ENCODE data around the gene PDE4B. TPM values are rescaled to one million over a fixed set of nuclear protein-coding genes. Genes with fewer than 3 reads are reported as not detected.

Gene PDE4B
- total and polyA plus RNA-seq, 9 of the 15 experiments (the other 6 are each of a cell fraction or from before 2014, with no cell fraction given) = 0.09 TPM; not detected in 8

DNA sequence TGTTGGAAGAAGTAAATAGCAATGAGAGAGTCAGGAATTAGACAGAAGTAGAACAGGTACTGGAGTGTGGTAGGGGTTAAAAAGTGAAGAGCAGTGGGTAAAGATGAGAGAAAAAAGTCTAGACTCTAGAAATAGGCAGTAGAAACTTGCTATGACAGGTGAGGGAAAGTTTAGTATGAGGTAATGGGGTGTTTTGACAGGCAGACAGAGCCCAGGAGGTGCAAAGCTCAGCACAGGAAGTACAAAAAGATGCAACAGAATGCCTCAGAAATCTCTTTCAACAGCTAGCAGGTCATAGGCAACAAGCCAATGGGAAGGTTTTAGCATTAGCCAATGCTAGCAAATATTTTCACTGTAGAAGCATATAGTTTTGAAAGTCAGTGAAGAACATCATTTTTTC lies 422.2 kb downstream of the PDE4B start (continued):
- TF ChIP-seq, protein P1, sequence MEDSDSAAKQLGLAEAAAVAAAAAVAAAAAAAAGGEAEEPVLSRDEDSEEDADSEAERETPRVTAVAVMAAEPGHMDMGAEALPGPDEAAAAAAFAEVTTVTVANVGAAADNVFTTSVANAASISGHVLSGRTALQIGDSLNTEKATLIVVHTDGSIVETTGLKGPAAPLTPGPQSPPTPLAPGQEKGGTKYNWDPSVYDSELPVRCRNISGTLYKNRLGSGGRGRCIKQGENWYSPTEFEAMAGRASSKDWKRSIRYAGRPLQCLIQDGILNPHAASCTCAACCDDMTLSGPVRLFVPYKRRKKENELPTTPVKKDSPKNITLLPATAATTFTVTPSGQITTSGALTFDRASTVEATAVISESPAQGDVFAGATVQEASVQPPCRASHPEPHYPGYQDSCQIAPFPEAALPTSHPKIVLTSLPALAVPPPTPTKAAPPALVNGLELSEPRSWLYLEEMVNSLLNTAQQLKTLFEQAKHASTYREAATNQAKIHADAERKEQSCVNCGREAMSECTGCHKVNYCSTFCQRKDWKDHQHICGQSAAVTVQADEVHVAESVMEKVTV (CRISPR knock-in tag; IDR thresholded peaks at IDR 0.05) = no peak
- no peak for TF ChIP-seq KDM5B (IDR thresholded peaks at IDR 0.05; ENCODE audit: insufficient replicate concordance, low read depth, low read length)
- TF ChIP-seq ZNF316 (IDR thresholded peaks at IDR 0.05) = no peak
- TF ChIP-seq RFX5 (IDR thresholded peaks at IDR 0.05; ENCODE audit: low read depth, low read length) = no peak
- TF ChIP-seq MEF2D (tag; conservative IDR thresholded peaks at IDR 0.05; ENCODE audit: low read depth) = no peak
- TF ChIP-seq ZNF282 (CRISPR knock-in tag; IDR thresholded peaks at IDR 0.05) = no peak

DNA sequence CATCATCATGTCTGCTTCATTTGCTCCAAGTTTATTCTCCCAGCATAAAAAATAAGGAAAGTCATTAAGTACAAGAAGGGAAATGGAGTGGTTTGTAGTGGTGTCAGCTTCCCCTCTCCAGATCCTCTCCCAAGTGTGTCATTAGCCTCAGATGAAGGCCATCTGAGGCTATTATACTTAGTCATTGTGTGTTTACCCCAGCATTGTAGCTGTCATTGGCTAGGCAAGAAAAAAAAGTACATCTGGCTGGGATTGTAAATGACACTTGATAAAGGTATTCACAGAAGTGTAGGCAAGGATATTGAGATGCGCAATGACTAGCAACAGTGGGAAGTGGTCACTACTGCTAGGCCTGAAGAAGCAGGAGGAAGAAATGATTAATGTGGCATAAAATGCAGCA lies 424.3 kb downstream of the PDE4B start:
- no peak overlapping the region for H3K4me3 ChIP-seq
- ATAC-seq (no peak), FAIRE-seq (no peak), DNase-seq (ENCODE audit: extremely low read depth in 1 of 4, low spot score in 3 of 4) (no peak)
- in situ Hi-C loops (cut with MboI) (no loop called here), intact Hi-C loops (cut with micrococcal nuclease) (no loop called here)
- no peaks in the 10 kb centered on the region for H3K36me3 ChIP-seq (ENCODE audit: control insufficient read depth, insufficient read depth, low read length)
- no peak overlapping the region for H3K9ac ChIP-seq (ENCODE audit: insufficient read depth in 1 of 2, low read depth in 2 of 2, low read length in 2 of 2)
- WGBS (ENCODE audit: insufficient coverage, low coverage, missing lambda C conversion rate) = 15% methylated on average over 1 of the region's 1 CpG
- TF ChIP-seq ZFP30 (CRISPR knock-in tag; IDR thresholded peaks at IDR 0.05; ENCODE audit: borderline replicate concordance) (no peak), NUFIP1 (IDR thresholded peaks at IDR 0.05; ENCODE audit: partially characterized antibody) (no peak), ZNF586 (CRISPR knock-in tag; conservative IDR thresholded peaks at IDR 0.05) (no peak), GABPB1 (CRISPR knock-in tag; IDR thresholded peaks at IDR 0.05) (no peak), KLF10 (CRISPR knock-in tag; IDR thresholded peaks at IDR 0.05) (no peak)
- no TSS peak for BruUV-seq (replicated peaks)
- no peaks in the 10 kb centered on the region for H3K9me3 ChIP-seq (replicated peaks; ENCODE audit: control insufficient read depth, insufficient read depth, low read depth, low read length)
- CTCF ChIA-PET (ENCODE audit: low intra/inter-chr PET ratio) = interaction anchor here (0.6 kb wide), 1 partner anchor 229 kb away, joined by 4 read pairs; no protein-coding TSS in a partner anchor
- H3K4me1 ChIP-seq (replicated peaks in 1 of 2; ENCODE audit: control insufficient read depth in 2 of 2, insufficient read depth in 2 of 2, low read length in 2 of 2) = no peaks in the 10 kb centered on the region
- H4K20me1 ChIP-seq (replicated peaks; ENCODE audit: control insufficient read depth, insufficient read depth, low read length) = no peaks in the 10 kb centered on the region
- no peaks in the 10 kb centered on the region for H3K9me1 ChIP-seq (ENCODE audit: control insufficient read depth, insufficient read depth, low read length)
- no peak overlapping the region for H2AFZ ChIP-seq (ENCODE audit: low read depth, low read length)
- no peaks in the 10 kb centered on the region for H3K79me2 ChIP-seq (ENCODE audit: control insufficient read depth, insufficient read depth, low read length)
- H3K4me2 ChIP-seq (ENCODE audit: insufficient read depth, low read length) = no peak overlapping the region
- no peak overlapping the region for H3K27ac ChIP-seq (ENCODE audit: extremely low read depth, low read depth, low read length)
- H3K27me3 ChIP-seq (ENCODE audit: control insufficient read depth in 2 of 2, insufficient read depth in 2 of 2, low read length in 2 of 2) = no peaks in the 10 kb centered on the region
- POLR2A ChIA-PET = interaction anchor here (0.6 kb wide), 1 partner anchor 426 kb away, joined by 3 read pairs; no protein-coding TSS in a partner anchor
